ENCODE results near the gene ANO1. TPM values are rescaled to one million over a fixed set of nuclear protein-coding genes. Genes with fewer than 3 reads are reported as not detected.
A peak's percentile ranks its signal among the peaks of the same experiment; 100 is the strongest.

ANO1 gene
- polyA plus RNA-seq, 1 donor, result 18.2 TPM

- DNase-seq, result no peak
These were observed 37.7 kb downstream of the ANO1 start for GRCh38 chr11:70115778-70116177.

- no peak for DNase-seq
These were observed 38.4 kb downstream of the ANO1 start for GRCh38 chr11:70116386-70117065.

- no peak for DNase-seq
These were observed 39.5 kb downstream of the ANO1 start for GRCh38 chr11:70117567-70118145.

GRCh38 chr11:70118642-70119041 is 40.5 kb downstream of the ANO1 start:
- DNase-seq, result no peak

GRCh38 chr11:70119502-70119901 is 41.4 kb downstream of the ANO1 start:
- DNase-seq, result no peak

- DNase-seq, result no peak
These were observed 42.6 kb downstream of the ANO1 start for GRCh38 chr11:70120674-70121073.

- DNase-seq, result no peak
These were observed 44.5 kb downstream of the ANO1 start for GRCh38 chr11:70122490-70123198.

GRCh38 chr11:70123711-70124110 is 45.6 kb downstream of the ANO1 start:
- no peak for DNase-seq

- DNase-seq, result no peak
These were observed 46.3 kb downstream of the ANO1 start for GRCh38 chr11:70124321-70125000.

- DNase-seq, result no peak
These were observed 48.4 kb downstream of the ANO1 start for GRCh38 chr11:70126494-70126893.

GRCh38 chr11:70127653-70128434 is 49.7 kb downstream of the ANO1 start:
- DNase-seq, result no peak

- DNase-seq, result no peak
These were observed 50.4 kb downstream of the ANO1 start for GRCh38 chr11:70128435-70128906.

- no peak for DNase-seq
These were observed 51.0 kb downstream of the ANO1 start for GRCh38 chr11:70129051-70129592.

GRCh38 chr11:70130636-70131035 is 52.5 kb downstream of the ANO1 start:
- DNase-seq, result no peak

GRCh38 chr11:70131606-70132190 is 53.6 kb downstream of the ANO1 start:
- DNase-seq, result no peak

GRCh38 chr11:70132641-70133040 is 54.5 kb downstream of the ANO1 start:
- DNase-seq, result no peak

GRCh38 chr11:70133771-70134335 is 55.7 kb downstream of the ANO1 start:
- no peak for DNase-seq

GRCh38 chr11:70134490-70134889 is 56.4 kb downstream of the ANO1 start:
- no peak for DNase-seq

GRCh38 chr11:70135142-70135541 is 57.0 kb downstream of the ANO1 start:
- DNase-seq, result no peak

- peak; percentile 57 for DNase-seq
These were observed 57.5 kb downstream of the ANO1 start for GRCh38 chr11:70135625-70136059.

- DNase-seq, result no peak
These were observed 59.3 kb downstream of the ANO1 start for GRCh38 chr11:70137383-70137782.
